A549 (cell line): ENCODE results near the gene RIOX2. TPM values are rescaled to one million over a fixed set of nuclear protein-coding genes. Genes with fewer than 3 reads are reported as not detected.

Experiments used
- ATAC-seq, 2 experiments: fragments of 200-7000 bp in 1 of 2; fragments of >200 bp in 1 of 2; cut with Nextera tagmentation in 1 of 2; cut with Tn5 transposase in 1 of 2; 3 replicates each; pipeline versions ENCODE4 v1.8.0 to v1.9.1; 2018 to 2020; ENCODE audit warnings: mild to moderate bottlenecking in 1 of 2, moderate library complexity in 1 of 2
- CTCF ChIA-PET: fragments of 300-600 bp; sonication (Branson Sonifier 250); formaldehyde crosslinking; extraction: SDS; loops from one replicate; lab custom pipeline; 2021; ENCODE audit warnings: antibody characterized with exemption, inconsistent platforms; lab: Yijun Ruan, JAX
- POLR2A ChIA-PET: fragments of 350-600 bp; formaldehyde crosslinking; extraction: SDS; loops from one replicate; lab custom pipeline; 2021; ENCODE audit warnings: antibody characterized with exemption, inconsistent platforms; lab: Yijun Ruan, JAX
- DNase-seq, 2 experiments: peaks; one replicate each; pipeline versions ENCODE4 v3.0.0 to v3.0.0-alpha.2; 2011 to 2016; ENCODE audit warnings: low read depth in 1 of 2, low spot score in 1 of 2
- FAIRE-seq: peaks from 2 replicates; lab custom pipeline; 2011; peaks lifted over from hg19 to GRCh38; lab: Jason Lieb, UNC
- H3K27ac ChIP-seq, 2 experiments: fragments of >200 bp; sonication (Bioruptor Twin); formaldehyde crosslinking; 3 replicates each; pipeline ENCODE4 v1.5.1; 2016 to 2017
- H3K4me1 ChIP-seq: fragments of >200 bp; sonication (Bioruptor Twin); formaldehyde crosslinking; 3 replicates; pipeline ENCODE4 v1.6.1; 2016
- H3K4me2 ChIP-seq: fragments of >200 bp; sonication (Bioruptor Twin); formaldehyde crosslinking; 3 replicates; pipeline ENCODE4 v1.6.1; 2016
- H3K4me3 ChIP-seq: fragments of >200 bp; sonication (Bioruptor Twin); formaldehyde crosslinking; 3 replicates; pipeline ENCODE4 v1.5.1; 2016
- H3K9me3 ChIP-seq: fragments of >200 bp; sonication (Bioruptor Twin); formaldehyde crosslinking; 3 replicates; pipeline ENCODE4 v1.6.1; 2016
- BHLHE40 ChIP-seq: IDR thresholded peaks from 2 replicates; pipeline ENCODE4 v1.6.1; 2012; ENCODE audit warnings: low read depth, low read length, inconsistent platforms
- CBX2 ChIP-seq: fragments of 200-600 bp; sonication (generic); IDR thresholded peaks from 2 replicates; pipeline ENCODE4 v1.6.1; 2016; ENCODE audit warnings: low read depth, mild to moderate bottlenecking, borderline replicate concordance
- CEBPB ChIP-seq, 2 experiments: fragments of >200 bp in 1 of 2; sonication (Bioruptor Twin) in 1 of 2; formaldehyde crosslinking in 1 of 2; IDR thresholded peaks; 2 replicates each; pipeline ENCODE4 v1.6.1; 2012 to 2016
- EHF ChIP-seq: fragments of 250-450 bp; sonication (Bioruptor Pico); IDR thresholded peaks from 2 replicates; pipeline ENCODE4 v1.5.0; 2020; ENCODE audit warnings: mild to moderate bottlenecking
- EHMT2 ChIP-seq: fragments of 200-600 bp; sonication (generic); IDR thresholded peaks from 2 replicates; pipeline ENCODE4 v1.6.1; 2016; ENCODE audit warnings: antibody characterized with exemption, low read depth, mild to moderate bottlenecking, moderate library complexity
- EP300 ChIP-seq, 2 experiments: fragments of >200 bp; sonication (Bioruptor Twin); formaldehyde crosslinking; IDR thresholded peaks; 2 replicates in 1 of 2; 3 replicates in 1 of 2; pipeline ENCODE4 v1.6.1; 2016 to 2017
- FOSL2 ChIP-seq, 2 experiments: fragments of 450-650 bp in 1 of 2; fragments of >200 bp in 1 of 2; sonication (Bioruptor Twin) in 1 of 2; formaldehyde crosslinking; IDR thresholded peaks; 2 replicates each; pipeline versions ENCODE4 v1.5.0 to v1.6.1; 2016 to 2020; ENCODE audit warnings: mild to moderate bottlenecking in 1 of 2, moderate library complexity in 1 of 2
- HOXA7 ChIP-seq: fragments of 250-450 bp; sonication (Bioruptor Pico); IDR thresholded peaks from 2 replicates; pipeline ENCODE4 v1.5.0; 2020; ENCODE audit warnings: mild to moderate bottlenecking, moderate library complexity
- HOXB5 ChIP-seq: fragments of 250-450 bp; sonication (Bioruptor Pico); IDR thresholded peaks from 2 replicates; pipeline ENCODE4 v1.5.0; 2020; ENCODE audit warnings: mild to moderate bottlenecking, moderate library complexity
- JUN ChIP-seq, 2 experiments: fragments of >200 bp; sonication (Bioruptor Twin); formaldehyde crosslinking; IDR thresholded peaks; 2 replicates in 1 of 2; 3 replicates in 1 of 2; pipeline ENCODE4 v1.6.1; 2016 to 2017
- KDM5A ChIP-seq: fragments of 200-600 bp; sonication (generic); IDR thresholded peaks from 2 replicates; pipeline ENCODE4 v1.6.1; 2016; ENCODE audit warnings: antibody characterized with exemption, mild to moderate bottlenecking
- MAZ ChIP-seq: fragments of 150-350 bp; IDR thresholded peaks from 2 replicates; pipeline ENCODE4 v1.6.1; 2014; ENCODE audit warnings: antibody characterized with exemption, low read depth, low read length, borderline replicate concordance
- MYC ChIP-seq: IDR thresholded peaks from 2 replicates; pipeline ENCODE4 v1.6.1; 2012; ENCODE audit warnings: mild to moderate bottlenecking, inconsistent platforms, low read length, improper control_type of control experiment, borderline replicate concordance
- POLR2A ChIP-seq: IDR thresholded peaks from 2 replicates; pipeline ENCODE4 v1.6.1; 2012; ENCODE audit warnings: mild to moderate bottlenecking, low read length
- POLR2AphosphoS2 ChIP-seq: conservative IDR thresholded peaks from 2 replicates; pipeline ENCODE4 v1.6.1; 2012; ENCODE audit warnings: low read length, improper control_type of control experiment, inconsistent platforms
- RCOR1 ChIP-seq: fragments of 150-350 bp; IDR thresholded peaks from 2 replicates; pipeline ENCODE4 v1.6.1; 2014; ENCODE audit warnings: antibody characterized with exemption, low read length, low read depth
- RNF2 ChIP-seq: fragments of 200-600 bp; sonication (generic); IDR thresholded peaks from 2 replicates; pipeline ENCODE4 v1.6.1; 2016; ENCODE audit warnings: low read depth, mild to moderate bottlenecking, antibody characterized with exemption, moderate library complexity, borderline replicate concordance
- SMC3 ChIP-seq: fragments of >200 bp; sonication (Bioruptor Twin); formaldehyde crosslinking; IDR thresholded peaks from 3 replicates; pipeline ENCODE4 v1.6.1; 2018; ENCODE audit warnings: inconsistent platforms
- SREBF2 ChIP-seq: fragments of 450-650 bp; IDR thresholded peaks from 2 replicates; pipeline ENCODE4 v1.6.1; 2014; ENCODE audit warnings: mild to moderate bottlenecking, moderate library complexity
- WGBS: methylation state at CpG from one replicate; pipeline ENCODE4 v1.1.6; 2017; ENCODE audit errors: missing lambda C conversion rate; 5-methylcytosine and 5-hydroxymethylcytosine counted together
- polyA plus RNA-seq, 4 experiments: library from polyadenylated mRNA; depleted of rRNA in 3 of 4; stranded (reverse); fragments of >200 nt; fragmentation: RNase III in 1 of 4; extraction: RNeasy Plus Mini Kit Qiagen cat#74134 plus additional on column Dnase treatment in 1 of 4; gene quantifications; 2 replicates in 3 of 4; 3 replicates in 1 of 4; pipeline ENCODE4 v1.2.3, GENCODE V29; 2011 to 2017
- TF ChIP-seq, protein P1 (sequence below): IDR thresholded peaks from 2 replicates; pipeline ENCODE4 v1.6.1; 2012
- TF ChIP-seq, protein P2 (sequence below): fragments of 250-450 bp; sonication (Bioruptor Pico); IDR thresholded peaks from 2 replicates; pipeline ENCODE4 v1.5.0; 2020; ENCODE audit warnings: low read depth, mild to moderate bottlenecking, moderate library complexity
- TF ChIP-seq, protein P3 (sequence below): fragments of 200-600 bp; sonication (generic); IDR thresholded peaks from 2 replicates; pipeline ENCODE4 v1.6.1; 2016; ENCODE audit warnings: antibody characterized with exemption, mild to moderate bottlenecking, moderate library complexity

Gene RIOX2
- polyA plus RNA-seq, 2 of the 4 experiments (the other 2 are of a cell fraction) = 34.1 to 49.6 TPM

DNA sequence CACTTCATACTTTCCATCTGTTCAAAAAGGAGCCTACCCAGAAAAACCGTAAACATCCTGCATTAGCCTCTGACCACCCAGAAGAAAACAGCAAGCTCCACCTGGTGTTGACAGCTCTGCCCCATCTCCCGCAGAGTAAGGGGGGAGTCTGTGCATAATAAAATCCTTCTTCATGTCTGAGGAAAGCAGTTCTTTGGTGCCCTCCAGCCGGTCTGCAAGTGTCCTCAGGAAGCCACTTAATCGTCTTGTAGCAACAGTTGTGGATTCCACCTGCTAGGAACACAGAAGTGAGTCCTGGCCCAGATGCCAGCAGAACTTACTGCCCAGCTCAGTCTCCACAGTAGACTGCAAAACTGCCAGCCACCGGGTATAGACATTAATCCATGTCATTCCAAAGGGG lies 22.5 kb downstream of the RIOX2 start:
- H3K27ac ChIP-seq = no peak overlapping the region
- TF ChIP-seq JUN (IDR thresholded peaks at IDR 0.05) (no peak), SREBF2 (no peak)
- H3K4me3 ChIP-seq = no peak overlapping the region
- H3K4me2 ChIP-seq = no peak overlapping the region
- DNase-seq (no peak), FAIRE-seq (no peak), ATAC-seq (no peak)
- 82% methylated on average over 5 of the region's 5 CpGs for WGBS
- no peaks in the 10 kb centered on the region for H3K4me1 ChIP-seq
- ChIA-PET CTCF (interaction anchor here (1.7 kb wide), 1 partner anchor 12 kb away, joined by 4 read pairs; no protein-coding TSS in a partner anchor), POLR2A (interaction anchor here (1.0 kb wide), 1 partner anchor 22 kb away, joined by 3 read pairs; no protein-coding TSS in a partner anchor)
- no peaks in the 10 kb centered on the region for H3K9me3 ChIP-seq

DNA sequence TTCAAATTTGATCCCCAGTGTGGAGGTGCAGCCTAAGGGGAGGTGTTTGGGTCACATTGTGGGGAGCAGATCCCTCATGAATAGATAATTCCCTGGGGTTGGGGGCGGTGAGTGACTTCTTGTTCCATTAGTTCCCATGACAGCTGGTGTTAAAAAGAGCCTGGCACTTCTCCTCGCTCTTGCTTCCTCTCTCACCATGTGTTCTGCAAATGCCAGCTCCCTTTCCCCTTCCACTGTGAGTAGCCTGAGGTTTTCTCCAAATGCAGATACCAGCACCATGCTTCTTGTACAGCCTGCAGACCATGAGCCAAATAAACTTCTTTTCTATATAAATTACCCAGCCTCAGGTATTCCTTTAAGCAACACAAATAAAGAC lies 23.1 kb downstream of the RIOX2 start:
- no peak overlapping the region for H3K27ac ChIP-seq
- WGBS = 100% methylated on average over 2 of the region's 2 CpGs
- no peak for FAIRE-seq
- H3K4me2 ChIP-seq = no peak overlapping the region
- TF ChIP-seq, protein P1, sequence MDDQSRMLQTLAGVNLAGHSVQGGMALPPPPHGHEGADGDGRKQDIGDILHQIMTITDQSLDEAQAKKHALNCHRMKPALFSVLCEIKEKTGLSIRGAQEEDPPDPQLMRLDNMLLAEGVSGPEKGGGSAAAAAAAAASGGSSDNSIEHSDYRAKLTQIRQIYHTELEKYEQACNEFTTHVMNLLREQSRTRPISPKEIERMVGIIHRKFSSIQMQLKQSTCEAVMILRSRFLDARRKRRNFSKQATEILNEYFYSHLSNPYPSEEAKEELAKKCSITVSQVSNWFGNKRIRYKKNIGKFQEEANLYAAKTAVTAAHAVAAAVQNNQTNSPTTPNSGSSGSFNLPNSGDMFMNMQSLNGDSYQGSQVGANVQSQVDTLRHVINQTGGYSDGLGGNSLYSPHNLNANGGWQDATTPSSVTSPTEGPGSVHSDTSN = no peak
- TF ChIP-seq MAZ (no peak), EHF (CRISPR knock-in tag) (no peak), CBX2 (no peak), KDM5A (no peak), RCOR1 (no peak), FOSL2 (IDR thresholded peaks at IDR 0.05) (no peak), FOSL2 (CRISPR knock-in tag; IDR thresholded peaks at IDR 0.05) (no peak), EHMT2 (no peak), HOXB5 (CRISPR knock-in tag) (no peak), BHLHE40 (no peak), MYC (no peak), SMC3 (no peak), HOXA7 (CRISPR knock-in tag) (no peak), POLR2A (no peak), CEBPB (IDR thresholded peaks at IDR 0.05) (no peak), POLR2AphosphoS2 (no peak), EP300 (IDR thresholded peaks at IDR 0.05) (no peak), RNF2 (no peak)
- TF ChIP-seq, protein P2, sequence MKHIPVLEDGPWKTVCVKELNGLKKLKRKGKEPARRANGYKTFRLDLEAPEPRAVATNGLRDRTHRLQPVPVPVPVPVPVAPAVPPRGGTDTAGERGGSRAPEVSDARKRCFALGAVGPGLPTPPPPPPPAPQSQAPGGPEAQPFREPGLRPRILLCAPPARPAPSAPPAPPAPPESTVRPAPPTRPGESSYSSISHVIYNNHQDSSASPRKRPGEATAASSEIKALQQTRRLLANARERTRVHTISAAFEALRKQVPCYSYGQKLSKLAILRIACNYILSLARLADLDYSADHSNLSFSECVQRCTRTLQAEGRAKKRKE (CRISPR knock-in tag) = no peak
- TF ChIP-seq, protein P3, sequence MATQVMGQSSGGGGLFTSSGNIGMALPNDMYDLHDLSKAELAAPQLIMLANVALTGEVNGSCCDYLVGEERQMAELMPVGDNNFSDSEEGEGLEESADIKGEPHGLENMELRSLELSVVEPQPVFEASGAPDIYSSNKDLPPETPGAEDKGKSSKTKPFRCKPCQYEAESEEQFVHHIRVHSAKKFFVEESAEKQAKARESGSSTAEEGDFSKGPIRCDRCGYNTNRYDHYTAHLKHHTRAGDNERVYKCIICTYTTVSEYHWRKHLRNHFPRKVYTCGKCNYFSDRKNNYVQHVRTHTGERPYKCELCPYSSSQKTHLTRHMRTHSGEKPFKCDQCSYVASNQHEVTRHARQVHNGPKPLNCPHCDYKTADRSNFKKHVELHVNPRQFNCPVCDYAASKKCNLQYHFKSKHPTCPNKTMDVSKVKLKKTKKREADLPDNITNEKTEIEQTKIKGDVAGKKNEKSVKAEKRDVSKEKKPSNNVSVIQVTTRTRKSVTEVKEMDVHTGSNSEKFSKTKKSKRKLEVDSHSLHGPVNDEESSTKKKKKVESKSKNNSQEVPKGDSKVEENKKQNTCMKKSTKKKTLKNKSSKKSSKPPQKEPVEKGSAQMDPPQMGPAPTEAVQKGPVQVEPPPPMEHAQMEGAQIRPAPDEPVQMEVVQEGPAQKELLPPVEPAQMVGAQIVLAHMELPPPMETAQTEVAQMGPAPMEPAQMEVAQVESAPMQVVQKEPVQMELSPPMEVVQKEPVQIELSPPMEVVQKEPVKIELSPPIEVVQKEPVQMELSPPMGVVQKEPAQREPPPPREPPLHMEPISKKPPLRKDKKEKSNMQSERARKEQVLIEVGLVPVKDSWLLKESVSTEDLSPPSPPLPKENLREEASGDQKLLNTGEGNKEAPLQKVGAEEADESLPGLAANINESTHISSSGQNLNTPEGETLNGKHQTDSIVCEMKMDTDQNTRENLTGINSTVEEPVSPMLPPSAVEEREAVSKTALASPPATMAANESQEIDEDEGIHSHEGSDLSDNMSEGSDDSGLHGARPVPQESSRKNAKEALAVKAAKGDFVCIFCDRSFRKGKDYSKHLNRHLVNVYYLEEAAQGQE = no peak
- H3K9me3 ChIP-seq = no peaks in the 10 kb centered on the region
- ATAC-seq = no peak
- H3K4me3 ChIP-seq = no peak overlapping the region
- no peaks in the 10 kb centered on the region for H3K4me1 ChIP-seq
- DNase-seq = no peak
- ChIA-PET POLR2A (no interaction called here), CTCF (interaction anchor here (1.7 kb wide), 1 partner anchor 12 kb away, joined by 4 read pairs; no protein-coding TSS in a partner anchor)
